H9 (cell line): ENCODE results near the gene GGACT. TPM values are rescaled to one million over a fixed set of nuclear protein-coding genes. Genes with fewer than 3 reads are reported as not detected.

Source experiments
- DNase-seq: peaks from one replicate; pipeline ENCODE4 v3.0.0-alpha.2; 2017
- H2AFZ ChIP-seq: one replicate; pipeline ENCODE4 v1.6.1; 2013; ENCODE audit warnings: mild to moderate bottlenecking, low read length, control low read depth, moderate library complexity
- H2AK5ac ChIP-seq: 2 replicates; pipeline ENCODE4 v1.6.1; 2013; ENCODE audit warnings: low read length, control low read depth, mixed read lengths; ENCODE audit not compliant: insufficient read length
- H2BK120ac ChIP-seq: one replicate; pipeline ENCODE4 v1.6.1; 2013; ENCODE audit warnings: low read depth, mild to moderate bottlenecking, low read length, control low read depth, inconsistent platforms; ENCODE audit not compliant: poor library complexity, severe bottlenecking
- H2BK12ac ChIP-seq: 2 replicates; pipeline ENCODE4 v1.6.1; 2013; ENCODE audit warnings: low read length, control low read depth, mixed read lengths, low read depth; ENCODE audit not compliant: insufficient read length
- H2BK15ac ChIP-seq: 2 replicates; pipeline ENCODE4 v1.6.1; 2013; ENCODE audit warnings: low read depth, low read length, control low read depth
- H2BK20ac ChIP-seq: one replicate; pipeline ENCODE4 v1.6.1; 2013; ENCODE audit warnings: low read depth, mild to moderate bottlenecking, low read length, control low read depth, inconsistent platforms; ENCODE audit not compliant: poor library complexity, severe bottlenecking
- H2BK5ac ChIP-seq: 2 replicates; pipeline ENCODE4 v1.6.1; 2013; ENCODE audit warnings: low read length, control low read depth, mixed read lengths; ENCODE audit not compliant: insufficient read length
- H3K14ac ChIP-seq: 2 replicates; pipeline ENCODE4 v1.6.1; 2013; ENCODE audit warnings: low read length, control low read depth; ENCODE audit not compliant: insufficient read depth
- H3K18ac ChIP-seq: 2 replicates; pipeline ENCODE4 v1.6.1; 2013; ENCODE audit warnings: low read depth, mild to moderate bottlenecking, mixed read lengths, low read length, control low read depth; ENCODE audit not compliant: insufficient read length
- H3K23ac ChIP-seq: 2 replicates; pipeline ENCODE4 v1.6.1; 2013; ENCODE audit warnings: low read length, control low read depth, mixed read lengths, low read depth; ENCODE audit not compliant: insufficient read length
- H3K23me2 ChIP-seq: 2 replicates; pipeline ENCODE4 v1.6.1; 2013; ENCODE audit warnings: low read depth, mild to moderate bottlenecking, mixed read lengths, low read length, control low read depth; ENCODE audit not compliant: insufficient read length, poor library complexity, severe bottlenecking
- H3K27ac ChIP-seq: 2 replicates; pipeline ENCODE4 v1.5.1; 2013; ENCODE audit warnings: low read length, control low read depth, mixed read lengths, low read depth; ENCODE audit not compliant: insufficient read length
- H3K27me3 ChIP-seq: 2 replicates; pipeline ENCODE4 v1.6.1; 2013; ENCODE audit warnings: low read length, control low read depth, inconsistent platforms; ENCODE audit not compliant: insufficient read depth
- H3K4ac ChIP-seq: 2 replicates; pipeline ENCODE4 v1.6.1; 2013; ENCODE audit warnings: low read depth, mild to moderate bottlenecking, control low read depth, inconsistent platforms, low read length, moderate library complexity
- H3K4me1 ChIP-seq: 2 replicates; pipeline ENCODE4 v1.6.1; 2013; ENCODE audit warnings: low read length, control low read depth, inconsistent platforms; ENCODE audit not compliant: insufficient read depth
- H3K4me2 ChIP-seq: 2 replicates; pipeline ENCODE4 v1.6.1; 2013; ENCODE audit warnings: low read length, control low read depth, mixed read lengths; ENCODE audit not compliant: insufficient read length, insufficient read depth
- H3K56ac ChIP-seq: 2 replicates; pipeline ENCODE4 v1.6.1; 2013; ENCODE audit warnings: low read depth, mild to moderate bottlenecking, mixed read lengths, low read length, control low read depth; ENCODE audit not compliant: insufficient read length
- H3K79me1 ChIP-seq: 2 replicates; pipeline ENCODE4 v1.6.1; 2013; ENCODE audit warnings: low read depth, mild to moderate bottlenecking, moderate library complexity, low read length, control low read depth, inconsistent platforms; ENCODE audit not compliant: insufficient read depth, poor library complexity, severe bottlenecking
- H3K79me2 ChIP-seq: 2 replicates; pipeline ENCODE4 v1.6.1; 2013; ENCODE audit warnings: low read length, control low read depth, inconsistent platforms; ENCODE audit not compliant: insufficient read depth
- H3K9ac ChIP-seq: 2 replicates; pipeline ENCODE4 v1.6.1; 2013; ENCODE audit warnings: low read length, control low read depth, mixed read lengths; ENCODE audit not compliant: insufficient read length; ENCODE audit errors: extremely low read depth
- H3K9me3 ChIP-seq: one replicate; pipeline ENCODE4 v1.6.1; 2013; ENCODE audit warnings: low read depth, low read length, inconsistent platforms; ENCODE audit not compliant: control insufficient read depth
- H3T11ph ChIP-seq: one replicate; pipeline ENCODE4 v1.6.1; 2013; ENCODE audit warnings: mild to moderate bottlenecking, low read length, control low read depth, inconsistent platforms
- H4K20me1 ChIP-seq: one replicate; pipeline ENCODE4 v1.6.1; 2013; ENCODE audit not compliant: control insufficient read depth, insufficient read length, insufficient read depth
- H4K5ac ChIP-seq: 2 replicates; pipeline ENCODE4 v1.6.1; 2013; ENCODE audit warnings: low read depth, mild to moderate bottlenecking, mixed read lengths, low read length, control low read depth; ENCODE audit not compliant: insufficient read length
- H4K8ac ChIP-seq: replicated peaks from 2 replicates; pipeline ENCODE4 v1.6.1; 2013; ENCODE audit warnings: low read length, control low read depth, mixed read lengths, low read depth; ENCODE audit not compliant: insufficient read length
- H4K91ac ChIP-seq: 2 replicates; pipeline ENCODE4 v1.6.1; 2013; ENCODE audit warnings: low read depth, mild to moderate bottlenecking, moderate library complexity, mixed read lengths, low read length, control low read depth; ENCODE audit not compliant: insufficient read length
- H3K27ac Mint-ChIP-seq, 3 experiments: 2 replicates in 2 of 3; 3 replicates in 1 of 3; pipeline ENCODE4 v1.8.0; 2020 to 2021; ENCODE audit warnings: mixed read lengths in 3 of 3, mild to moderate bottlenecking in 1 of 3, moderate library complexity in 1 of 3
- H3K27me3 Mint-ChIP-seq: 2 replicates; pipeline ENCODE4 v1.8.0; 2021; ENCODE audit warnings: low read depth, mild to moderate bottlenecking, moderate library complexity, mixed read lengths
- H3K36me3 Mint-ChIP-seq, 3 experiments: 2 replicates in 2 of 3; 3 replicates in 1 of 3; pipeline ENCODE4 v1.8.0; 2020 to 2021; ENCODE audit warnings: low read depth in 3 of 3, mixed read lengths in 3 of 3; ENCODE audit not compliant: insufficient read depth in 1 of 3
- H3K4me1 Mint-ChIP-seq, 2 experiments: 2 replicates each; pipeline ENCODE4 v1.8.0; 2020; ENCODE audit warnings: mixed read lengths in 2 of 2
- H3K4me3 Mint-ChIP-seq, 2 experiments: 2 replicates in 1 of 2; 3 replicates in 1 of 2; pipeline ENCODE4 v1.8.0; 2020 to 2021; ENCODE audit warnings: mild to moderate bottlenecking in 2 of 2, mixed read lengths in 2 of 2, moderate library complexity in 1 of 2
- H3K9me3 Mint-ChIP-seq, 2 experiments: 2 replicates in 1 of 2; 3 replicates in 1 of 2; pipeline ENCODE4 v1.8.0; 2020; ENCODE audit warnings: mild to moderate bottlenecking in 2 of 2, mixed read lengths in 2 of 2, moderate library complexity in 1 of 2
- CTCF ChIP-seq: fragments of 200-600 bp; sonication (generic); conservative IDR thresholded peaks from 3 replicates; pipeline ENCODE4 v1.8.0; 2021; ENCODE audit warnings: antibody characterized with exemption, mild to moderate bottlenecking
- WGBS: extraction: QIAGEN DNeasy Blood & Tissue Kit; methylation state at CpG from one replicate; pipeline ENCODE4 v1.1.7; 2013; ENCODE audit warnings: missing lambda C conversion rate, low lambda C conversion rate, mixed read lengths; ENCODE audit not compliant: insufficient read length; ENCODE audit errors: extremely low coverage; 5-methylcytosine and 5-hydroxymethylcytosine counted together
- total RNA-seq: library from RNA; stranded (reverse); gene quantifications from 2 replicates; pipeline ENCODE4 v1.2.1, GENCODE V29; 2021

Gene GGACT
- total RNA-seq, 1 experiment from 2014 or later = 1.3 TPM

GRCh38 chr13:100497389-100497788, 91.2 kb downstream of the GGACT start:
- H2AK5ac ChIP-seq = no peak overlapping the region
- Mint-ChIP-seq H3K4me1 (peaks cover 26 to 27% of the 10 kb centered on the region in 2 experiments), H3K27me3 (no peaks in the 10 kb centered on the region; the same call in 1 of the 2 replicates), H3K27ac (no peak overlapping the region), H3K9me3 (peaks cover 6 to 7% of the 10 kb centered on the region in 2 experiments; a peak in 3 of 5 replicates), H3K36me3 (peaks cover 5 to 12% (median 9%) of the 10 kb centered on the region in 3 experiments), H3K4me3 (no peak overlapping the region)
- H3K56ac ChIP-seq = no peak overlapping the region
- H3K23ac ChIP-seq = no peak overlapping the region
- H3K27ac ChIP-seq = no peak overlapping the region
- no peak overlapping the region for H2BK5ac ChIP-seq
- H2BK120ac ChIP-seq = no peak overlapping the region
- H3K4ac ChIP-seq = no peak overlapping the region
- no peak overlapping the region for H4K5ac ChIP-seq
- no peak overlapping the region for H2BK12ac ChIP-seq
- no peak overlapping the region for H4K8ac ChIP-seq
- H2BK15ac ChIP-seq = no peak overlapping the region
- H3K9me3 ChIP-seq = no peaks in the 10 kb centered on the region
- WGBS = no CpG with 5 or more reads among the region's 1 CpG
- no peak overlapping the region for H4K91ac ChIP-seq
- H4K20me1 ChIP-seq = no peaks in the 10 kb centered on the region
- H3T11ph ChIP-seq = no peak overlapping the region
- H3K4me2 ChIP-seq = no peak overlapping the region
- no peak for DNase-seq
- H3K4me1 ChIP-seq = peaks cover 7% of the 10 kb centered on the region; the same call in 1 of the 2 replicates
- H3K79me2 ChIP-seq = no peaks in the 10 kb centered on the region
- H3K79me1 ChIP-seq = no peaks in the 10 kb centered on the region
- no peaks in the 10 kb centered on the region for H3K23me2 ChIP-seq
- no peak overlapping the region for H2AFZ ChIP-seq
- H3K27me3 ChIP-seq = no peaks in the 10 kb centered on the region
- H3K9ac ChIP-seq = no peak overlapping the region
- no peak overlapping the region for H3K18ac ChIP-seq
- H3K14ac ChIP-seq = no peak overlapping the region
- no peak overlapping the region for H2BK20ac ChIP-seq
- TF ChIP-seq CTCF = no peak
